Stimulated activated naive CD4-positive, alpha-beta T cell treated with Interleukin-2 at 50 U/mL for 16 hours (primary cell): ENCODE results near the gene HAUS6.
"Not testable (repeated sequence)": the region's sequence is repeated elsewhere in the genome, so short reads cannot be mapped to it uniquely, and the experiment has no call there.

Source experiments
- DNase-seq: peaks from one replicate; lab custom pipeline; 2025; lab: John Stamatoyannopoulos, UW

Gene HAUS6

DNA sequence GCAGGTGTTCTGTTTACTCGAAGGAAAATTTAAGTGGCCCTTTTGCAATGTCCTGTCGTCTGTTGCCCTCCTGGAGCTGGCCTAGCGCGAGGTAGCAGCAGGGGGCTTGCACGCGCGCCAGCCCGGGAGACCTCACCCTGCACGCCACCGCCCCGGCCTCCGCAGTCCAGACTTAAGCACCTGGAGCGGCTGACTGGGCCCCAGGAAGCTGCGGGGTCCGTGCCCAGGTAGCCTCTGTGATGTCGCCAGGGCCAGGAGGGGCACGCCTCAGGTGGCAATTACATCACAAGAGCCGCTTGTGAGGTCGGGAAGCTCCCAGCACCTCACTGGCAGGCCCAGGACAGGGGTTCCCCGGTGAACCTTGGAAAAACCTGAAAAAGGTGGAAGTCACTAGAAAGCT lies 69.7 kb downstream of the HAUS6 start, which contains the start of gene SAXO1:
Gene SAXO1 (minus strand): TSS at position 195 of the 400 bp plus-strand sequence. CDS start 301 bp downstream, outside the sequence.
- DNase-seq: no peak

DNA sequence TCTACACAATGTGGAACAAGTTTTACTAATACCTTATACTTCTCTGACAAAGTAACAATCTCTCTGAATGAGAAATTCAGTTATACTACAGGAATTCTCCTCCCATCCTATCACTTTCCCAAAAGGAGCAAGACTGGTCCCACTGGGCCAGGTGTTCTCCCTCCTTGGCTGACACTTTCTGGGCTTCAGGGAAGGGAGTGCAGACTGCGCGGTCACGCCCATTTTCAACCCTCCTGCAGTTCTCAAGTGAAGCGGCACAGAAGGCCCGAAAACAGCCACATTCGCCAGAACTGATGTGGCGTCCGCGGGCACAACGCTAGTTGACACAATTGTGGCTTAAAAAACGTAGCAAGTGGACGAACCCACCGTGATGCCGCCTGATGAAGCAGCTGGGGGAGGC lies 70.3 kb downstream of the HAUS6 start:
- no peak for DNase-seq

DNA sequence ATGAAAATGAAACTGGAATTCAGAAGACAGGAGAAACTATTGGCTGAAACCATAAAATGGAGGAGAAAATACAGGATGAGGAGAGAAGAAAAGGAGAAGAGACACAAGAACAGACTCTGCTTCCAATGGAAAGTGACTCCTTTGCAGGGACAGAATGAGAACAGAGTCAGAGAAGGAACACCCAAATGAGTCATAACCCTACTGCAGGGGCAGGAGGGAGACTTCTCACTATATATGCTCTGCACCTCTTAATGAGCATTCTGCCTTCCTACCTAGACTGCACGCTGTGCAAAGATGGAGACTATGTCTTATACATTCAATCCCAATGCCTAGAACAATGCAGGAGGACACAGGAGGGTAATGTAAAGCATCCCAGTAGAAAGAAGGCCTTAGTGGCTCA lies 71.8 kb downstream of the HAUS6 start:
- no peak for DNase-seq

DNA sequence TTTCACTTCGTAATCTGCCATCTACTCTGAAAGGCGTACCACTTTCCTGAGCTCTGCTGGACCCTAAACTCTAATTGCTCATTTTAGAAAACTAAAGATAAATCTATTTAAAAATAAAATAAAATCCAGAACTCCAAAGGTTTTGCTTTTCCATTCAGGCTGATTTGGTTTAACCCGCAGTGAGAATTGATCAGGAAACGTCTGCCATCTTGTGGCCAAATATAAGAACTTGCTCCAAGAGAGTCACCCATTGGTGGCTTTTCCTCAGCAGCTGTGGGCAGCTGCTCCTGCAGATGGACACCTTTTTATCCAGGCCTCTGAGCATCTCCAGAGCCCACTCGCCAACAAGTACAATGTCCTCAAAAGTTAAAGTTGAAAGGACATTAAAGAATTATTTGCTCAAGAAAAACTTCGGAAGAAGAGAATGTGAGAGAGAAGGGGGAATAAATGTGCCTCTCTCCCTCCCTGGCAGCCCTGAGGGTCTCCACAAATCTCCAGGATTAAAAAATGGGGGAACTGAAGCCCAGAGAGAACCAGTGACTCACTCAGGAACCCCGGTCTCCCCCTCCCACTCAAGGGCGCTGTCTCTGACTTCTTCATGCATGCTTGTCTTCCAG lies 73.8 kb downstream of the HAUS6 start:
- no peak for DNase-seq

DNA sequence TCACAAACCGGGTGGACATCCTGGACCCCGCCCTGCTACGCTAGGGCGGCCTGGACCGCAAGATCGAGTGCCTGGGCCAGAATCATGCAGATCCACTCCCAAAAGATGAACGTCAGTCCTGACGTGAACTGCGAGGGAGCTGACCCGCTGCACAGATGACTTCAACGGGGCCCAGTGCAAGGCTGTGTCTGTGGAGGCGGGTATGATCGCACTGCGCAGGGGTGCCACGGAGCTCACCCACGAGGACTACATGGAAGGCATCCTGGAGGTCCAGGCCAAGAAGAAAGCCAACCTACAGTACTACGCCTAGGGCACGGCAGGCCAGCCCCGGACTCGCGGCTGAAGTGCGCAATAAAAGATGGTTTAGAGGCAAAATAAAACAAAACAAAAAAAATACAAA lies 74.9 kb downstream of the HAUS6 start:
- no peak for DNase-seq

DNA sequence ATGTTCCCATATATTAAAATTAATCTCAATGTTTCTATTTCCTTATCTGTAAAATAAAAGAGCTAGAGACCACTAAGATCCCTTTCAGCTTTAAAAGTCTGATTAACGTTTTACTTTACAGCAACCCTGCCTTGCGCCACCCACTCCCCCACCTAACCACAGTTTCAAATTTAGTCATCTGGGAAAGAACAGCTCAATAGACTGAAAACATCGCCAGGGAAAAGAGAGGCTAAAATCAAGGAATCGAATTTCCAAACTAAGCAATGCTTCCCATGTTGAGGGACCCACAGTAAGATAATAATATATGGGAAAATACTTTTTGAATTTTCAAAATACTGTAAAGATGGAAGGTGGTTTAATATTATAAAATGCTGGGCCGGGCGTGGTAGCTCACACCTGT lies 76.3 kb downstream of the HAUS6 start:
- no peak for DNase-seq

DNA sequence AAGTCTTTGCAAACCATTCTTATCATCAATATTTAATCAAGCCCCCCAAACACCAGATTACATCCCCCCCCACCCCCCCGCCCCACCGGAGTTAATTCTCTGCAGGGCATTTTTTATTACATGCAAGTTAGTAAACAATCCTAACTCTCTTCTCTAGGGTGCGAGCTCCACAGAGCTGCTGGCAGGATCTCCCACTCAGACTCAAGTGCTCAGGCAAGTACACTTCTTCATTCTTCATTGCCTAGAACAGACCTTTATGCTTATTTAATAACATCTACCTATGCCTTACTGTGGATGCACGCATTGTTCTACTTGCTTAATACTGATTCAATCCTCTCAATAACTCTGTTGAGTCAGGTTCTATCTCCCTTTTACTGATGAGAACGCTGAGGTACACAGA lies 79.6 kb downstream of the HAUS6 start:
- no peak for DNase-seq

DNA sequence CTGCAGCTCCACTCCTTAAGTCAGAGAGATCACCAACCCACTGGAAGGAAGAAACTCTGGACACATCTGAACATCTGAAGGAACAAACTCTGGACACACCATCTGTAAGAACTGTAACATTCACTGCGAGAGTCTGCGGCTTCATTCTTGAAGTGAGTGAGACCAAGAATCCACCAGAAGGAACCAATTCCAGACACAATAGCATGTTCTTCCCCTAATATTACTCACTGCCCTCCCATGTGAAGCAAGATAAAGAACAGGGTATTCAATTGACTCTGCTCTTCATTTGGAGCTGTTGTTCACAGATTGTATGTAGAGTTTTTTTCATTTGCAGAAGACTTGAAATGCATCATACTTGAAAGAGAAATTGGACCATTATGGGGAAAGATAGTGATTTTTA lies 80.5 kb downstream of the HAUS6 start:
- no peak for DNase-seq

DNA sequence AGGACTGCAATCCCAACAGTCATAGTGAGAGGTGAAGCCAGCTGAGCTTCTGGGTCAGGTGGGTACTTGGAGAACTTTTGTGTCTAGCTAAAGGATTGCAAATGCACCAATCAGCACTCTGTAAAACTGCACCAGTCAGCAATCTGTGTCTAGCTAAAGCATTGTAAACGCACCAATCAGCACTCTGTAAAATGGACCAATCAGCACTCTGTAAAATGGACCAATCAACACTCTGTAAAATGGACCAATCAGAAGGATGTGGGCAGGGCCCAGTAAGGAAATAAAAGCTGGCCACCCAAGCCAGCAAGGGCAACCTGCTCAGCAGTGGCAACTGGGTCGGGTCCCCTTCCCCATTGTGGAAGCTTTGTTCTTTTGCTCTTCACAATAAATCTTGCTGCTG lies 81.1 kb downstream of the HAUS6 start:
- DNase-seq: not testable (repeated sequence)

DNA sequence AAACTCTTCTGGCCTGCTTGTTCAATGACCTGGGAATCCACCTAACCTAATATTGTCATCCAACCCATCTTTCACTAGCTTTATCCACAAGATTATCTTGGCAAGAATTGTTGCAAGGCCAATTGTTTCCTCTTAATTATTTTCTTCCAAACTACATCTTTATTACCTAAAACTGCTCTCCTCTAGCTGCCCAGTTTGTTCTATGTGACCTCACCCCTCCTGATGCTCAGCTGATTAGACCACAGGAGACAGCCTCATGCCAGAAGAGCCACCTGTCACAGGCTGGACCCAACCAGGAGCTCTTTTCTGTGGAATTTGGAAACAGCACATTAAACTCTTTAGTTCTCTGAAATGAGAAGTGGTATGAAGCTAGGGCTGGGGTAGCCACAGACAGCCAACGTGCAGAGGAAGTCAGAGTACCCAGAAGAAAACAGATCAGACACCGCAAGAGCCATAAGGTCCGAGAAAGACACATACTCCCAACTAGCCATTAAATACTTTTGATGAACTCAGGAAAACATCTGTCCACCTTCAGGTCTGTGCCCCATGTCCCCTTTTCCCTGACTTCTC lies 81.7 kb downstream of the HAUS6 start:
- DNase-seq: no peak

DNA sequence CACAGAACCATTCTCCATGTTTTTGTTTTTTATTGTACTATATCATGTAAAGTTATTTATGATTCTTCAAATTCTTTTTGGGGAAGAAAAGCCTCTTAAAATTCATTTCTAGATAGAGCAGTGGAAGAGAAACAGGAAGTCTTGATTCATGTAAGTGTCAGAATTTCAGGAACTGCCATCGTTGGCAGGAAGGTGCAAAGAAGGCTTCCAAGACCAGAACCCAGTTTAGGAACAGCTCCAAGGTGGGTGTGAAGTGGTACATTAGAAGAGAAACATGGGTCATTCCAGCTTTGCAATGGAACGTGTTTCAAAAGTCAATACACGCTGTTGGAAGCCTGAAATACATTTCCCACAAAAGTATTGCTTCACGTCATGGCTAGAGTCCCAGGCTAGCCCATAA lies 84.5 kb downstream of the HAUS6 start:
- no peak for DNase-seq

DNA sequence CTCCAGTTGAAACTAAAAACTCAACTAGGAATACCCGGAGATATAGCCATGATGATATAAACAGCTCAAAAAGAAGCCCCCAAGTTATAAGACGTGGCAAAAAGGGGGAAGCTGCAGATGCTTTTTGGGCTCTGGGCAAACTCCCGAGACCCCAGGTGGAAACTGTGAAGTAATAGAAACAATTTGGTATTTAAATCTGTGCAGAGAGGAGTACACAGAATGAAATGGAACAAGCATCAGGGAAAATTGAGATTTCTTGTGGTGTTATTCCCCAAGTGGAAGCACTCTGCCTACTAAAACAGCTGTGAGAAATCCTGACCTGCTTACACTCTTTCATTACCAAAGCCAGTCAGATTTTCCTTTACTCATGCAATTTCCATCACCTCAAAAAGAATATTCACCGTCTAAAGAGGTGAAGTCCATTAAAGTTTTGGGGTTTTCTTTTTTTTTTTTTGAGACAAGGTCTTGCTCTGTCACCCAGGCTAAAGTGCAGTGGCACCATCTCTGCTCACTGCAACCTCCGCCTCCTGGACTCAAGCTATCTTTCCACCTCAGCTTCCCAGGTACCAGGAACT lies 93.2 kb downstream of the HAUS6 start:
- no peak for DNase-seq
